Activated CD8-positive, alpha-beta memory T cell treated with anti-CD3 and anti-CD28 coated beads, Interleukin-2, amount 10 ng/mL, durations not matched to agents 7 days and 5 days (primary cell): ENCODE results near the gene IZUMO1R. TPM values are rescaled to one million over a fixed set of nuclear protein-coding genes. Genes with fewer than 3 reads are reported as not detected.
"Not testable (repeated sequence)": the region's sequence is repeated elsewhere in the genome, so short reads cannot be mapped to it uniquely, and the experiment has no call there.

Experiments
- ATAC-seq: fragments of 150-1000 bp; cut with Tn5 transposase; one replicate; pipeline ENCODE4 v1.10.0; 2021; ENCODE audit warnings: moderate library complexity
- CTCF ChIA-PET: fragments of 350-600 bp; sonication (Branson Sonifier 250); formaldehyde crosslinking; loops from one replicate; lab custom pipeline; 2021; ENCODE audit warnings: antibody characterized with exemption; lab: Charles Lee
- DNase-seq: peaks from one replicate; pipeline ENCODE4 v3.0.0-alpha.2; 2020
- H3K27ac Mint-ChIP-seq: one replicate; pipeline ENCODE4 v1.8.0; 2021; ENCODE audit warnings: mild to moderate bottlenecking, mixed read lengths
- H3K27me3 Mint-ChIP-seq: one replicate; pipeline ENCODE4 v1.8.0; 2021; ENCODE audit warnings: mixed read lengths
- H3K36me3 Mint-ChIP-seq: one replicate; pipeline ENCODE4 v1.8.0; 2021; ENCODE audit warnings: mild to moderate bottlenecking, mixed read lengths
- H3K4me1 Mint-ChIP-seq: one replicate; pipeline ENCODE4 v1.8.0; 2021; ENCODE audit warnings: mixed read lengths
- H3K4me3 Mint-ChIP-seq: one replicate; pipeline ENCODE4 v1.8.0; 2021; ENCODE audit warnings: mild to moderate bottlenecking, moderate library complexity, mixed read lengths
- H3K9me3 Mint-ChIP-seq: one replicate; pipeline ENCODE4 v1.8.0; 2022; ENCODE audit warnings: low read depth, mixed read lengths
- total RNA-seq, 2 experiments: library from RNA; stranded (reverse); gene quantifications; one replicate each; pipeline ENCODE4 v1.2.3, GENCODE V29; 2021

IZUMO1R gene
- not detected for total RNA-seq

DNA sequence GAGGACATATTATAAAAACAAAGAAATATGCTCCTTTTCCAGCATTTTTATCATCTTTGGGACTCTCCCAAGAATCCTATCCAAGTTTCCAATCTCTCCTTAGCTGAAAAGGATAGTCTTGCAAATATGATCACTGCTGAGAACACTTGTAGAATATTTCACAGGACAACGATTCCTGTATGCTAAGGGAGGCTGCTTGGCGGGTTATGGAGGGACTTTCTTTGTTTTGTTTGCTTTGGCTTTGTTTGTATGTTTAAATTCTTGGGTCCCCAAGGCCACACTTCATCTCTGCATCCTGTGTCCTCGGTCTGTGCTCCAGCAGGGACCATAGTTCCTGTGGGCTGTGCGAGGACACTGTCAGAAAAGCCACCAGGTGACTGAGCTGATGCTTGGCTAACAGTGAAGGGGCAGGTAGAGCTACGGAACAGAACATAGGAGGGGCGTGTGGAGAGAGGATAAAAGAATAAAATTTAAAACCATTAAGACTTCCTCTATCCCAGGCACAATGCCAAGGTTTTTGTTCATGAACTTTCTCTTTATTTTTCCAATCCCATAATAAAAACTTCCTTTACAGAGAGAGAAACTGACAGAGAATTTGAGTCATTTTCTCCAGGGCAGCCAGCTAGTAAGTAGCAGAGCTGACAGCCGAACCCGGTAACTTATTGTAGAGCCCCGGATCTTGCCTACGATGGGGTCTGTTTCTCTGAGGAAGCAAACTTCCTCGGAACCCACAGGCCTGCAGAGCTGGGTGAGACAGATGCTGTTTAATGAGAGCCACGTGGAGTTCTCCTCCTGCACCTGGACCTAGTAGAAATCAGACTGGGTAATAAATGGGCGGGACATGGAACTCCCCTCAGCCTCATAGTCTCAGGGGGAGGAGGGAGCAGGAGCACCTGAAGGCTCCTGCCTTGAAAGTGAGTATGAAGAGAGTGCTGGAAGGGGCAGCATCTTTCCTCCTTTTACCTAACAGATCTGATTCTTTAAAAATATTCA, at the start of gene IZUMO1R:
Gene IZUMO1R, plus strand, starts transcription at position 615 of the 993 bp plus-strand sequence. CDS start 1,057 bp downstream, outside the sequence.
- H3K27me3 Mint-ChIP-seq: peaks cover 2% of the 10 kb centered on the region
- DNase-seq (no peak), ATAC-seq (no peak)
- H3K9me3 Mint-ChIP-seq: no peaks in the 10 kb centered on the region
- H3K36me3 Mint-ChIP-seq: no peaks in the 10 kb centered on the region
- no peaks in the 10 kb centered on the region for H3K4me1 Mint-ChIP-seq
- CTCF ChIA-PET: no interaction called here
- H3K4me3 Mint-ChIP-seq: no peak within 1 kb of the TSS
- no peak within 1 kb of the TSS for H3K27ac Mint-ChIP-seq

GRCh38 chr11:94271885-94272372, 32.5 kb upstream of the IZUMO1R start:
- H3K36me3 Mint-ChIP-seq: no peaks in the 10 kb centered on the region
- DNase-seq (no peak), ATAC-seq (no peak)
- H3K27ac Mint-ChIP-seq: no peak overlapping the region
- no peaks in the 10 kb centered on the region for H3K27me3 Mint-ChIP-seq
- no peaks in the 10 kb centered on the region for H3K9me3 Mint-ChIP-seq
- CTCF ChIA-PET: no interaction called here
- no peak overlapping the region for H3K4me3 Mint-ChIP-seq
- no peaks in the 10 kb centered on the region for H3K4me1 Mint-ChIP-seq

- Mint-ChIP-seq H3K4me3 (no peak overlapping the region), H3K27ac (no peak overlapping the region), H3K9me3 (no peaks in the 10 kb centered on the region), H3K36me3 (no peaks in the 10 kb centered on the region), H3K4me1 (no peaks in the 10 kb centered on the region), H3K27me3 (no peaks in the 10 kb centered on the region)
- ATAC-seq (no peak), DNase-seq (no peak)
- CTCF ChIA-PET: no interaction called here
These were observed 31.6 kb upstream of the IZUMO1R start for GRCh38 chr11:94272738-94273313.

DNA sequence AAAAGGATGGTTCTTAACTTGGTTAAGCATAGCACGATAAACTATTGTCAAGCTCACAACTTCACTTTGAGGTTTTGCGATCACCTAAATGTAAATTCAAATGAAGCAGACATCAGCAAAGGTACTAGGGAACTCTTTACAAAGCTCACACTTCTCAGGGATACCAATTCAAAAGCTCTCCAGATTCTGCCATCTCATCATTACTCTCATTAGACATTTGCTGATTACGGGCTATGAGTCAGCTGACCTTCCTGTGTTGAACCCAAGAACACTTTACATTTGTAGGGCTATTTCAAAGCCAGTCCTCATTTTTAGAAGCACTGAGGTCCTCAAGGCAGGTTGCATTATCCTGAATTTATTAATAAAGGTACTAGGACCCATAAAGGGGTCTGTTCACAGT, 28.4 kb upstream of the IZUMO1R start:
- Mint-ChIP-seq H3K9me3 (no peaks in the 10 kb centered on the region), H3K36me3 (no peaks in the 10 kb centered on the region), H3K4me3 (no peak overlapping the region), H3K4me1 (no peaks in the 10 kb centered on the region), H3K27ac (no peak overlapping the region), H3K27me3 (no peaks in the 10 kb centered on the region)
- ATAC-seq: no peak
- CTCF ChIA-PET: no interaction called here
- no peak for DNase-seq

GRCh38 chr11:94276943-94277342, 27.4 kb upstream of the IZUMO1R start:
- CTCF ChIA-PET: no interaction called here
- no peaks in the 10 kb centered on the region for H3K4me1 Mint-ChIP-seq
- no peaks in the 10 kb centered on the region for H3K27me3 Mint-ChIP-seq
- ATAC-seq (no peak), DNase-seq (no peak)
- H3K36me3 Mint-ChIP-seq: no peaks in the 10 kb centered on the region
- H3K4me3 Mint-ChIP-seq: no peak overlapping the region
- no peaks in the 10 kb centered on the region for H3K9me3 Mint-ChIP-seq
- H3K27ac Mint-ChIP-seq: no peak overlapping the region

DNA sequence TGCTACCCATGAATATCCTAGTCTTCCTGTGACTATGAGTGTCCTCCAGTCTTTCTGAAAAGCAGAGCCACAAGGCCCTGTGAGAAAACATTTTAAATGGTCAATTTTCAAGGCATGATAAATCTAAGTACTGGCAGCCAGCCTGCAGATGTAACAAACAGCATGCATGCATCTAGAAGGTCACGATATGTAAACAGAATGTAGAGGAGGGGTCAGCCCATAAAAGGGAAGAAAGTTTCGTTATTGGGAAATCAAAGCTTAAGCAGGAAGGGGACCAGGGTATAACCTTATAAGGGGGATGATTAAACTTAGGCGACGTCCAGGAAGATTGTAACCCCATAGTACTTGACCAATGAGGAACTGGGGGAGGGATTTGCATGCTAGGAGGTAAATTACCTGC, 26.2 kb upstream of the IZUMO1R start:
- H3K36me3 Mint-ChIP-seq, H3K4me3 Mint-ChIP-seq, ATAC-seq, H3K27ac Mint-ChIP-seq, CTCF ChIA-PET, H3K27me3 Mint-ChIP-seq, H3K4me1 Mint-ChIP-seq, DNase-seq, H3K9me3 Mint-ChIP-seq: not testable (repeated sequence)

GRCh38 chr11:94279996-94280395, 24.4 kb upstream of the IZUMO1R start:
- ATAC-seq (no peak), DNase-seq (no peak)
- no peak overlapping the region for H3K27ac Mint-ChIP-seq
- H3K9me3 Mint-ChIP-seq: no peaks in the 10 kb centered on the region
- CTCF ChIA-PET: no interaction called here
- H3K27me3 Mint-ChIP-seq: no peaks in the 10 kb centered on the region
- no peak overlapping the region for H3K4me3 Mint-ChIP-seq
- no peaks in the 10 kb centered on the region for H3K4me1 Mint-ChIP-seq
- no peaks in the 10 kb centered on the region for H3K36me3 Mint-ChIP-seq

- no peaks in the 10 kb centered on the region for H3K27me3 Mint-ChIP-seq
- CTCF ChIA-PET: no interaction called here
These were observed 23.1 kb upstream of the IZUMO1R start for GRCh38 chr11:94281324-94281723.

GRCh38 chr11:94283678-94284077, 20.7 kb upstream of the IZUMO1R start:
- ATAC-seq (no peak), DNase-seq (no peak)
- Mint-ChIP-seq H3K4me1 (no peaks in the 10 kb centered on the region), H3K27me3 (no peaks in the 10 kb centered on the region), H3K36me3 (no peaks in the 10 kb centered on the region), H3K4me3 (no peak overlapping the region), H3K9me3 (no peaks in the 10 kb centered on the region), H3K27ac (no peak overlapping the region)
- CTCF ChIA-PET: no interaction called here

More at GRCh38 chr11:94281324-94281723, 23.1 kb upstream of the IZUMO1R start:
- no peak overlapping the region for H3K4me3 Mint-ChIP-seq
- no peaks in the 10 kb centered on the region for H3K4me1 Mint-ChIP-seq
- no peak for ATAC-seq
- H3K36me3 Mint-ChIP-seq: no peaks in the 10 kb centered on the region
- no peak for DNase-seq
- no peak overlapping the region for H3K27ac Mint-ChIP-seq
- no peaks in the 10 kb centered on the region for H3K9me3 Mint-ChIP-seq

DNA sequence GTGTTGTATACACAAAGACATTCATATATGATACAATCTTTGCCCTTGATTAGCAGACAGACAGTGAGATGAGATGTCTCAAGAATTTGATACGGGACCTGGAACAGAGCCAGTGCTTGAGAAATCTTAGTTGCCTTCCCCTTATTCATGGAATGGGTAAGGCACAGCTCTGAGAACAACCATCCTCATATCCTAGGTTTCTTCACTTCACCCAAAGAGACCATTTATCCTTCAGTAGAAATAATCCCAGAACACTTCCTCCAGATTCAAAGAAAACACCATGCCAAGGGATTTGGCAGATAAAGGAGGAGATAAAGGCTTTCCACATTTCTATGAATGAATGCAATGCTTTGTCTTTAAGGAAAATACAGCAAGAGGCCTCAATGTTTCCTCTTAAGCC, 8.8 kb upstream of the IZUMO1R start:
- CTCF ChIA-PET: no interaction called here
- Mint-ChIP-seq H3K9me3 (no peaks in the 10 kb centered on the region), H3K4me1 (no peaks in the 10 kb centered on the region), H3K27ac (no peak overlapping the region), H3K36me3 (no peaks in the 10 kb centered on the region), H3K4me3 (no peak overlapping the region), H3K27me3 (peaks cover 3% of the 10 kb centered on the region)
- ATAC-seq (no peak), DNase-seq (no peak)

DNA sequence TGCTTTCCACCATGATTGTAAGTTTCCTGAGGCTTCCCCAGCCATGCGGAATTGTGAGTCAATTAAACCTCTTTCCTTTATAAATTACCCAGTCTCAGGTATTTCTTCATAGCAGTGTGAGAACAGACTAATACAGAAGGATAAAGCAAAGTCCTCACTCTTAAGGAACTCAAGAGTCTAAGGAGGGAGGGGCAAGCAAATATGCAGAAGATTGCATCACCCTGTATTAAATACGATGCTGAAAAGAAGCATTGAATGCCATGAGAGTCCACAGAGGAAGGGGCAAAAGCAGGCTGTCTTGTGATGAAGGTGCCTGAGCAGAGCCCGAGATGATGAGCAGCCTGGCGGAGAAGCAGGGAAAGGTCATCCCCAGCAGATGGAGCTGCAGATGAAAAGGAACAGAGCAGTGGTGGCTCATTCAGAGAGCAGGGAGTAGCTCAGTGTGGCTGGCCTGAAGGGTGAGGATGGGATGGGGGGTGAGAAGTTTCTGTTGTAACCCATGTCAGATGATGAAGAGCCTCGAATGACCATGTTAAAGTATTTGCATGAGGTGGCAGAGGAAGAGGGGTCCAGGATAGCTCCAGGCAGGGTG, 6.3 kb upstream of the IZUMO1R start:
- DNase-seq (no peak), ATAC-seq (no peak)
- peaks cover 5% of the 10 kb centered on the region for H3K27me3 Mint-ChIP-seq
- H3K36me3 Mint-ChIP-seq: no peaks in the 10 kb centered on the region
- no peaks in the 10 kb centered on the region for H3K4me1 Mint-ChIP-seq
- CTCF ChIA-PET: no interaction called here
- no peak overlapping the region for H3K4me3 Mint-ChIP-seq
- H3K27ac Mint-ChIP-seq: no peak overlapping the region
- H3K9me3 Mint-ChIP-seq: no peaks in the 10 kb centered on the region

DNA sequence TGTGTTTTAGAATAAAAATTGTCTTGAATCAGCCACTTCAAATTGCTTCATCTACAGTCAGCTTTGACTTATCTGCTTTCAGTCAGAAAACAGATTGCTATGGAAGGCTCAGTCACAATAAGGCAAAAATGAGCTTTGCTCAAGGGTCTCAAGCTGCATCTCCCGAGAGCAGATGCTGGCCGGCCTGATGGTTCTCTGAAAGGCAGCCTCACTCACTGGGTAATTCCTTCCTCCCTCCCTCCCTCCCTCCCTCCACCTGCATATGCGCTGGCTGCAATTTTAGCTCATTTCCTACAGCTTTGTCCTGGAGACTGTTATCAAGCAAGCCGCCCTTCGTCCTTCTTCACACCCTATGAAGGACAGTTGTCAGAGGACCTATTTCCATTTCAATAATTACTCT, 1.6 kb upstream of the IZUMO1R start:
- Mint-ChIP-seq H3K4me3 (no peak overlapping the region), H3K27me3 (peaks cover 5% of the 10 kb centered on the region), H3K9me3 (no peaks in the 10 kb centered on the region), H3K4me1 (no peaks in the 10 kb centered on the region), H3K27ac (no peak overlapping the region), H3K36me3 (no peaks in the 10 kb centered on the region)
- ATAC-seq (no peak), DNase-seq (no peak)
- CTCF ChIA-PET: no interaction called here

- no peak overlapping the region for H3K27ac Mint-ChIP-seq
- no peak overlapping the region for H3K4me3 Mint-ChIP-seq
- ATAC-seq: no peak
- no peaks in the 10 kb centered on the region for H3K4me1 Mint-ChIP-seq
- H3K36me3 Mint-ChIP-seq: no peaks in the 10 kb centered on the region
- CTCF ChIA-PET: no interaction called here
- H3K9me3 Mint-ChIP-seq: no peaks in the 10 kb centered on the region
- peaks cover 2% of the 10 kb centered on the region for H3K27me3 Mint-ChIP-seq
- no peak for DNase-seq
These were observed 766 bp downstream of the IZUMO1R start for GRCh38 chr11:94305146-94305545.
